Peyer's patch (tissue), 4 donors: Measurements from ENCODE around the gene APBB3.

Experiments
- CTCF ChIP-seq, 6 experiments: fragments of 450-650 bp in 4 of 6; fragments of 200-600 bp in 2 of 6; sonication (generic) in 1 of 6; IDR thresholded peaks; one replicate each; pipeline ENCODE4 v1.5.1; 2017 to 2019; ENCODE audit warnings: antibody characterized with exemption in 6 of 6, mild to moderate bottlenecking in 3 of 6, moderate library complexity in 1 of 6
- POLR2A ChIP-seq, 2 donors: fragments of 450-650 bp; IDR thresholded peaks; one replicate each; pipeline ENCODE4 v1.5.1; 2017; ENCODE audit warnings: antibody characterized with exemption in 2 of 2, mild to moderate bottlenecking in 2 of 2, moderate library complexity in 2 of 2

DNA sequence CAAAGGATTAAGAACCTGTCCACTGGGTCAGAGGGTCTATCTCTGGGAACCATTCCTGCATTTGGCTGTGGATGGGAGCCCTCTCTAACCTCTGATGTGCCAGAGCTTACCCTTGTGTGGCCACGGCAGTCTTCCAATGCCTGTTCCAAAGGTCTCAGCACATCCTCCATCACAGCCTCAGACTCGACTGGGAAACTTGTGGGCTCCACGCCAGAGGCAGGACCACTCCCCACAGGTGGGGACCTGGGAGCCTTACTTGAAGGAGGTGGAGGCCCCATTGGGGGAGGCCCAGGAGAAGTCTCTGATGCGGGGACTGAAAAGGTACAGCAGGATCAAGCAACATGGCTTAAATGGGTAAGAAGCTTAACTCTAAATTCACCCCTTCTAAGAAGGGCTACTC lies 12.5 kb downstream of the APBB3 start:
- TF ChIP-seq CTCF (IDR thresholded peaks at IDR 0.05) (no peak), POLR2A (IDR thresholded peaks at IDR 0.05) (no peak)
